Cardiac muscle cell (in vitro differentiated cells and primary cell): Measurements from ENCODE around the gene HDDC3. TPM values are rescaled to one million over a fixed set of nuclear protein-coding genes. Genes with fewer than 3 reads are reported as not detected.

Experiments used
- DNase-seq, 2 donors: peaks; one replicate each; pipeline versions ENCODE4 v3.0.0 to v3.0.0-alpha.2; 2010 to 2017; ENCODE audit warnings: low read depth in 1 of 2, low spot score in 1 of 2
- H3K27ac ChIP-seq: fragments of 200-600 bp; sonication (generic); 2 replicates; pipeline ENCODE4 v1.5.1; 2016
- H3K27me3 ChIP-seq: fragments of 200-600 bp; sonication (generic); 2 replicates; pipeline ENCODE4 v1.6.0; 2016; ENCODE audit warnings: control low read depth
- H3K36me3 ChIP-seq: fragments of 200-600 bp; sonication (generic); 2 replicates; pipeline ENCODE4 v1.5.1; 2016; ENCODE audit warnings: control low read depth
- H3K4me1 ChIP-seq: fragments of 200-600 bp; sonication (generic); 2 replicates; pipeline ENCODE4 v1.8.1; 2017; ENCODE audit warnings: low read depth, mild to moderate bottlenecking, mixed run types
- H3K4me3 ChIP-seq: fragments of 200-600 bp; sonication (generic); 2 replicates; pipeline ENCODE4 v1.5.1; 2016; ENCODE audit warnings: mild to moderate bottlenecking
- H3K9me3 ChIP-seq: fragments of 200-600 bp; sonication (generic); 2 replicates; pipeline ENCODE4 v1.5.1; 2017; ENCODE audit warnings: low read depth, mild to moderate bottlenecking, control low read depth
- polyA plus RNA-seq: library from polyadenylated mRNA; unstranded; fragments of >200 nt; fragmentation: Nextera tagmentation; extraction: Ambion mirVana; gene quantifications from 2 replicates; pipeline ENCODE4 v1.2.1, GENCODE V29; 2016
- total RNA-seq: library from RNA; depleted of rRNA; stranded (reverse); fragments of >200 nt; gene quantifications from 2 replicates; pipeline ENCODE4 v1.2.3, GENCODE V29; 2016
- TF ChIP-seq, protein P1 (sequence below): IDR thresholded peaks from 2 replicates; pipeline ENCODE4 v1.5.1; 2012; ENCODE audit warnings: low read depth, mild to moderate bottlenecking, low read length

Gene HDDC3
- total and polyA plus RNA-seq, 2 experiments from 2014 or later: 22.5 to 32.5 TPM

GRCh38 chr15:90952901-90953677 lies 20.7 kb upstream of the HDDC3 start:
- no peak for DNase-seq
- peaks cover 9% of the 10 kb centered on the region for H3K4me1 ChIP-seq
- H3K36me3 ChIP-seq: peaks cover 29% of the 10 kb centered on the region

GRCh38 chr15:90950676-90951075 lies 18.3 kb upstream of the HDDC3 start:
- DNase-seq: no peak
- H3K4me3 ChIP-seq: no peak overlapping the region
- no peak overlapping the region for H3K27ac ChIP-seq
- TF ChIP-seq, protein P1, sequence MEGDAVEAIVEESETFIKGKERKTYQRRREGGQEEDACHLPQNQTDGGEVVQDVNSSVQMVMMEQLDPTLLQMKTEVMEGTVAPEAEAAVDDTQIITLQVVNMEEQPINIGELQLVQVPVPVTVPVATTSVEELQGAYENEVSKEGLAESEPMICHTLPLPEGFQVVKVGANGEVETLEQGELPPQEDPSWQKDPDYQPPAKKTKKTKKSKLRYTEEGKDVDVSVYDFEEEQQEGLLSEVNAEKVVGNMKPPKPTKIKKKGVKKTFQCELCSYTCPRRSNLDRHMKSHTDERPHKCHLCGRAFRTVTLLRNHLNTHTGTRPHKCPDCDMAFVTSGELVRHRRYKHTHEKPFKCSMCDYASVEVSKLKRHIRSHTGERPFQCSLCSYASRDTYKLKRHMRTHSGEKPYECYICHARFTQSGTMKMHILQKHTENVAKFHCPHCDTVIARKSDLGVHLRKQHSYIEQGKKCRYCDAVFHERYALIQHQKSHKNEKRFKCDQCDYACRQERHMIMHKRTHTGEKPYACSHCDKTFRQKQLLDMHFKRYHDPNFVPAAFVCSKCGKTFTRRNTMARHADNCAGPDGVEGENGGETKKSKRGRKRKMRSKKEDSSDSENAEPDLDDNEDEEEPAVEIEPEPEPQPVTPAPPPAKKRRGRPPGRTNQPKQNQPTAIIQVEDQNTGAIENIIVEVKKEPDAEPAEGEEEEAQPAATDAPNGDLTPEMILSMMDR: no peak
- H3K9me3 ChIP-seq: no peaks in the 10 kb centered on the region
- peaks cover 39% of the 10 kb centered on the region for H3K36me3 ChIP-seq
- peaks cover 2% of the 10 kb centered on the region for H3K4me1 ChIP-seq
- H3K27me3 ChIP-seq: no peaks in the 10 kb centered on the region

More at GRCh38 chr15:90952901-90953677, 20.7 kb upstream of the HDDC3 start:
- TF ChIP-seq, protein P1: no peak
- Histone ChIP-seq H3K4me3 (no peak overlapping the region), H3K27ac (no peak overlapping the region), H3K9me3 (no peaks in the 10 kb centered on the region), H3K27me3 (no peaks in the 10 kb centered on the region)

- H3K27me3 ChIP-seq: no peaks in the 10 kb centered on the region
- H3K36me3 ChIP-seq: peaks cover 39% of the 10 kb centered on the region
- H3K4me3 ChIP-seq: no peak overlapping the region
- H3K9me3 ChIP-seq: no peaks in the 10 kb centered on the region
- no peak for DNase-seq
- no peak overlapping the region for H3K27ac ChIP-seq
- no peaks in the 10 kb centered on the region for H3K4me1 ChIP-seq
- TF ChIP-seq, protein P1: no peak
Observed at GRCh38 chr15:90949979-90950675, 17.8 kb upstream of the HDDC3 start.

DNA sequence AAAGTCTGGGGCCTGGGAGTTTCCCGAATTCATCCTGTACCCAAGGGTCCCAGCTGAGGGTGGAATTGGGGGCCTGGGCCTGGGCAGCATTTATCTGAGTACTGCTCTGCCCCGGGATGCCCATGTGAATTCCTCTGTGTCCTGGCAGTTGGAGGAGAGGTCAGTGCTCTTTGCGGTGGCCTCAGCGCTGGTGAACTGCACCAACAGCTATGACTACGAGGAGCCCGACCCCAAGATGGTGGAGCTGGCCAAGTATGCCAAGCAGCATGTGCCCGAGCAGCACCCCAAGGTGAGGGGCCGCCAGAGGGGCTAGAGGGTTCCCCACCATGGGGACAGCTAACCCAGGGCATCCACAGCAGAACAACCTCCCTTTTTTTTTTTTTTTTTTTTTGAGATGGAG lies 16.2 kb upstream of the HDDC3 start:
- no peak for DNase-seq
- H3K27me3 ChIP-seq: no peaks in the 10 kb centered on the region
- no peak overlapping the region for H3K4me3 ChIP-seq
- peaks cover 45% of the 10 kb centered on the region for H3K36me3 ChIP-seq
- H3K27ac ChIP-seq: no peak overlapping the region
- no peaks in the 10 kb centered on the region for H3K4me1 ChIP-seq
- H3K9me3 ChIP-seq: no peaks in the 10 kb centered on the region
- TF ChIP-seq, protein P1: no peak

- H3K4me1 ChIP-seq: no peaks in the 10 kb centered on the region
- DNase-seq: no peak
- H3K27ac ChIP-seq: no peak overlapping the region
- H3K27me3 ChIP-seq: no peaks in the 10 kb centered on the region
- H3K36me3 ChIP-seq: peaks cover 48% of the 10 kb centered on the region
- TF ChIP-seq, protein P1: no peak
- H3K4me3 ChIP-seq: no peak overlapping the region
- no peaks in the 10 kb centered on the region for H3K9me3 ChIP-seq
Observed at GRCh38 chr15:90947577-90948357, 15.4 kb upstream of the HDDC3 start.
